HUES64 (cell line): ENCODE data around the gene RYR2.

Experiments
- H3K27ac ChIP-seq: 2 replicates; pipeline ENCODE4 v1.7.0; 2013; ENCODE audit warnings: low read depth, low read length, inconsistent platforms
- H3K27me3 ChIP-seq: 2 replicates; pipeline ENCODE4 v1.6.1; 2013; ENCODE audit warnings: mild to moderate bottlenecking, low read length; ENCODE audit not compliant: insufficient read depth
- H3K36me3 ChIP-seq: 2 replicates; pipeline ENCODE4 v1.6.1; 2013; ENCODE audit warnings: mild to moderate bottlenecking, low read length; ENCODE audit not compliant: insufficient read depth
- H3K4me1 ChIP-seq: 2 replicates; pipeline ENCODE4 v1.6.1; 2013; ENCODE audit warnings: mild to moderate bottlenecking, low read length, moderate library complexity; ENCODE audit not compliant: insufficient read depth
- H3K4me3 ChIP-seq: 2 replicates; pipeline ENCODE4 v1.5.1; 2013; ENCODE audit warnings: mild to moderate bottlenecking, low read length, moderate library complexity
- H3K9ac ChIP-seq: 2 replicates; pipeline ENCODE4 v1.6.1; 2013; ENCODE audit warnings: mild to moderate bottlenecking, low read depth, low read length
- H3K9me3 ChIP-seq: 2 replicates; pipeline ENCODE4 v1.6.1; 2013; ENCODE audit warnings: low read depth, low read length; ENCODE audit not compliant: insufficient read depth
- WGBS: fragments of 150-250, 120-280 bp; methylation state at CpG from one replicate; pipeline ENCODE4 v1.1.7; 2013; ENCODE audit warnings: missing lambda C conversion rate; 5-methylcytosine and 5-hydroxymethylcytosine counted together

The RYR2 gene

DNA sequence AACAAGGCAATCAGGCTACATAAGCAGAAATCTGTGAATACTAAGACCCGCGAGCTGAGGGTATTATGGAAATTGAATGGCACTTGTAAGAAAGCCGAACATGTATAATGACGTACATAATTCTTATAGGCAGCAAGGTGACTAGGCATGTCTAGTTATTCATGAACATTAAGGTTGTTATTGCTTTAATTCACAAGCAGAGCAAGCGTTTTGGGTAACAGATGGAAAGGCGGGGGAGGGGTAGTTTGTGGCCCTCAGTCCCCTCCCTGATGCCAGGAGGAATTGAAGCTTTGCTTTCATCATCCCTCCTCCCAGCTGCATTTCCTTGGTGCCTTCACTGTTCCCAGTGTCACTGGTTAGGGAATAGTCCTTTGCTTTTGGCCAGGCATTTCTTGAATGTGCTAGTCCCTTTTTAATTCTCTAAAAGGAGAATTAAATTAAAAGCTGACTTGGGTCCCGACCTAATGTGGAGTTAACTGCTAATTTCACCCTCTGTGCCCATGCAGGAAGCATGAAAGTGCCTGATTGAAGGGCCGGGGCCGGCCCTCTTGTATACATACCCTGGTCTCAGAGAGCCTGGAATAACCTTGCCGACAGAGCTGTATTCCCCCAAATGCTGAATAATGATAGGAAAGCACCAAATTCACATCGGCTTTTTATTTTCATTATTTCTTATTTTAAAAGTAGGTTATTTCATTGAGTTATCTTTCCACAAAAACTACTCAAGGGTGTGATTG lies 42.5 kb downstream of the RYR2 start:
- Histone ChIP-seq H3K4me3 (no peak overlapping the region), H3K36me3 (no peaks in the 10 kb centered on the region), H3K27me3 (no peaks in the 10 kb centered on the region), H3K9me3 (no peaks in the 10 kb centered on the region), H3K27ac (no peak overlapping the region), H3K9ac (no peak overlapping the region), H3K4me1 (peaks cover 33% of the 10 kb centered on the region)
- 79% methylated on average over 10 of the region's 11 CpGs for WGBS

DNA sequence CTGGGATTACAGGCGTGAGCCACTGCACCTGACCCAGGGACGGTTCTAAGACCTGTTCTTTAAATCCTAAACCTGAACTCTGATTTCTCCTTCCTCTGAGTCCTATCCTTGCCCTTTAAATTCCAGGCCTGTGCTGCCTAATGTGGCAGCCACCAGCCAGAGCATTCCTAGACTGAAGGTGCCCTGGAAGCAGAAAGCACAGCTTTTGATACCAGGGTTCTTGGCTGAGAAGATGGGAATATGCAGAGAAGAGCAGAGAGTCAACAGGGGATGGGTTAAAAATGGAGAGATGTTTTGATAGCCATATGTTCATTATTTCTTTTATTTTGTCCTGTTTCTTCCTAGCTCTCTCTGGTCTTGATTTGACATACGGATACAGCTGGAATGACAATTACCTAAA lies 49.7 kb downstream of the RYR2 start:
- no peaks in the 10 kb centered on the region for H3K9me3 ChIP-seq
- H3K9ac ChIP-seq: no peak overlapping the region
- no peak overlapping the region for H3K27ac ChIP-seq
- no peak overlapping the region for H3K4me3 ChIP-seq
- 95% methylated on average over 2 of the region's 3 CpGs for WGBS
- H3K36me3 ChIP-seq: no peaks in the 10 kb centered on the region
- H3K4me1 ChIP-seq: peaks cover 14% of the 10 kb centered on the region
- no peaks in the 10 kb centered on the region for H3K27me3 ChIP-seq

- no peak overlapping the region for H3K9ac ChIP-seq
- no peaks in the 10 kb centered on the region for H3K36me3 ChIP-seq
- H3K4me1 ChIP-seq: peaks cover 6% of the 10 kb centered on the region
- H3K27ac ChIP-seq: no peak overlapping the region
- no peaks in the 10 kb centered on the region for H3K9me3 ChIP-seq
- H3K4me3 ChIP-seq: no peak overlapping the region
- no peaks in the 10 kb centered on the region for H3K27me3 ChIP-seq
- WGBS: 90% methylated on average over 12 of the region's 12 CpGs
Observed at GRCh38 chr1:237093691-237094090, 51.7 kb downstream of the RYR2 start.

DNA sequence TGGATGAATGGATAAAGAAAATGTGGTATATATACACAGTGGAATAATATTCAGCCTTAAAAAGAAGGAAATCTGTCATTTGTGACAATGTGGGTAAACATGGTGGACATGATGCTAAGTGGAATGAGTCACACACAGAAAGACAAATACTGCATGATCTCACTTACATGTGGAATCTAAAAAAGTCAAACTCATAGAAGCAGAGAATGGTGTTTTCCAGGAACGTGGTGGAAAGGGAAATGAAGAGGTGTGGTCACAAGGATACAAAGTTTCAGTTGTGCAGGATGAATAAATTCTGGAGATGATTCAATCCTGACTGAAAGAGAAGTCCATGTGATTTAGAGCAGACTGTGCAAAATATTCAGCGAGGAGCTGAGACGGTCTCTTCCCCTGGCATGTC lies 56.6 kb downstream of the RYR2 start:
- WGBS: 92% methylated on average over 3 of the region's 3 CpGs
- Histone ChIP-seq H3K9me3 (no peaks in the 10 kb centered on the region), H3K4me3 (no peak overlapping the region), H3K4me1 (no peaks in the 10 kb centered on the region), H3K9ac (no peak overlapping the region), H3K36me3 (no peaks in the 10 kb centered on the region), H3K27me3 (no peaks in the 10 kb centered on the region), H3K27ac (no peak overlapping the region)

DNA sequence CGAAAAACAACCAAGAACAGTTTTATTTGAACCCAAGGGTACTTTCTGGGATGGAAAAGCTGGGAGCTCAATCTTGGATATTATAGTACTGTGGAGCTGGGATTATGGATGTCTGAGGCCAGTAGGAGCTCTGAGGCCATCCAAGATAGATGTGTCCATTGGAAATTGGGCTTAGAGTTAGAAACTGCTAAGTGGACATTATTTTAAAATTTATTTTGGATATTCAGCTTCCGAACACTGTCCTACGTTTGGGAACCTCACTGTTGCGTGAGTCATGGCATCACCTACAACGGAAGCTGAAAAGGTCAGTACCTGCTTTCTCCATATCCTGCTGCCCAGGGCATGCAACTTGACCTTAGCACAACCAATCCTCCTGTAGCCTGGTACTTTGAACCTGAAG lies 61.0 kb downstream of the RYR2 start:
- H3K27ac ChIP-seq: no peak overlapping the region
- 99% methylated on average over 5 of the region's 5 CpGs for WGBS
- H3K4me3 ChIP-seq: no peak overlapping the region
- peaks cover 6% of the 10 kb centered on the region; the same call in 1 of the 2 replicates for H3K4me1 ChIP-seq
- H3K27me3 ChIP-seq: no peaks in the 10 kb centered on the region
- no peak overlapping the region for H3K9ac ChIP-seq
- H3K9me3 ChIP-seq: no peaks in the 10 kb centered on the region
- H3K36me3 ChIP-seq: no peaks in the 10 kb centered on the region

GRCh38 chr1:237104096-237104495 lies 62.1 kb downstream of the RYR2 start:
- Histone ChIP-seq H3K4me3 (no peak overlapping the region), H3K9ac (no peak overlapping the region), H3K36me3 (no peaks in the 10 kb centered on the region), H3K27me3 (no peaks in the 10 kb centered on the region), H3K27ac (no peak overlapping the region), H3K9me3 (no peaks in the 10 kb centered on the region), H3K4me1 (peaks cover 15% of the 10 kb centered on the region; the same call in 1 of the 2 replicates)
- 95% methylated on average over 9 of the region's 9 CpGs for WGBS

GRCh38 chr1:237105826-237106225 lies 63.8 kb downstream of the RYR2 start:
- Histone ChIP-seq H3K27me3 (no peaks in the 10 kb centered on the region), H3K9me3 (no peaks in the 10 kb centered on the region), H3K4me3 (no peak overlapping the region), H3K27ac (no peak overlapping the region), H3K4me1 (peaks cover 15% of the 10 kb centered on the region; the same call in 1 of the 2 replicates), H3K36me3 (no peaks in the 10 kb centered on the region), H3K9ac (no peak overlapping the region)
- 84% methylated on average over 5 of the region's 5 CpGs for WGBS

DNA sequence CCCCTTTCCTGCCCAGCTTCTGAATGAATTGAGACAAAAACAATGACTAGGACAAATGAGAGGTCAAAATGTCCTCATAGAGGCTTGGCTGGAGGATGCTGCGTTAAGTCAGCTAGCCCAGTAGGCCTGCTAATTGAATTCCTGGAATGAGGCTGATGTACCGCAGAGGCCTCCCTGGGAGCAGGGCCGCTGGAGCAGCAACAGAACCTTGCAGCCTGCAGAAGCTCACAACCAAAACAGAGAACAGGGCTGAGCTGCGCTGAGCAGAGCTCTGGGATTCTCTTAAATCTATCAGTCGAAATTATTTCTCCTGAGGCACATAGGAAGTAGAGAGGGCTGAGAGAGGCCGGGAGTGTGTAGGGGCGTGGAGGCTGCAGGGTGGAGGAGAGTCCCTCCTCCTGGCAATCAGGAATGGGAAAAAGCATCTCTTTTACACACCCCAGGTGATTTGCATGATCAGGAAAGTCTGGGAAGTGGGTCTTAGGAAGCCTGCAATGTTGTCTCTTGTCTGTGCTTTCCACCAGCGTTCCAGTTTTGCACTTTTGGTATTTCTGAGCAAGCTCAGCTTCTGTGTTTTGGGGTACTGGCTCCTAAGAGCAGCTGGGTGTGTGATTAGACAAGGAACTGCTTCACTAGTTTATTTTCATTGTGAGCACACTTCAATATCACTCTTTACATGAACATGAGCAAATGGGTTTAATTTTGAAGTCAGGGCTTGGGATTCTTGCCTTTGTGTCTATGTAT lies 66.5 kb downstream of the RYR2 start:
- no peaks in the 10 kb centered on the region for H3K36me3 ChIP-seq
- WGBS: 73% methylated on average over 8 of the region's 8 CpGs
- H3K4me1 ChIP-seq: peaks cover 15% of the 10 kb centered on the region; the same call in 1 of the 2 replicates
- H3K4me3 ChIP-seq: no peak overlapping the region
- H3K9ac ChIP-seq: no peak overlapping the region
- no peak overlapping the region for H3K27ac ChIP-seq
- no peaks in the 10 kb centered on the region for H3K9me3 ChIP-seq
- no peaks in the 10 kb centered on the region for H3K27me3 ChIP-seq

- Histone ChIP-seq H3K4me1 (peaks cover 15% of the 10 kb centered on the region; the same call in 1 of the 2 replicates), H3K27me3 (no peaks in the 10 kb centered on the region), H3K9me3 (no peaks in the 10 kb centered on the region), H3K9ac (no peak overlapping the region), H3K27ac (no peak overlapping the region), H3K4me3 (no peak overlapping the region), H3K36me3 (no peaks in the 10 kb centered on the region)
- 50% methylated on average over 2 of the region's 2 CpGs for WGBS
Observed at GRCh38 chr1:237111807-237112206, 69.8 kb downstream of the RYR2 start.

GRCh38 chr1:237112663-237113062 lies 70.7 kb downstream of the RYR2 start:
- Histone ChIP-seq H3K4me1 (peaks cover 13% of the 10 kb centered on the region; the same call in 1 of the 2 replicates), H3K4me3 (no peak overlapping the region), H3K36me3 (no peaks in the 10 kb centered on the region), H3K27ac (no peak overlapping the region), H3K9me3 (no peaks in the 10 kb centered on the region), H3K9ac (no peak overlapping the region), H3K27me3 (no peaks in the 10 kb centered on the region)
- WGBS: 93% methylated on average over 4 of the region's 4 CpGs

DNA sequence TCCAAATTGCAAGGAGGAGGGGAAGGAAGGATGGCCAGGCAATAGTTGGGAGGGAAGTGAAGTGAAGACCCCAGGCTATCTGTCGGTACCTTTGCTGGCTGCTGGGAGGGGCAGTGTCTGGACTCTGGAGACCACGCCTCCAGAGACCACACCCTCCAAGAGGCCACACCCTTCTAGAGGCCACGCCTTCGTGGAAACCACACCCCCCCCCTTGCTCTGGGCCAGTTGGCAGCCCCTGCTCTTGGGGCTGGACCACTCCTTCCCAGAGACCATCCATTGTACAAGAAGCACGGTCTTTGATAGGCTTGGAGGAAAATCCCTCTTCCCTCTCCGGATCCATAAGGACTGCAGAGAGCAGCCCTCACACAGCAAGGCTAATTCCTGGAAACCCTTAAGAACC lies 73.1 kb downstream of the RYR2 start:
- Histone ChIP-seq H3K27me3 (no peaks in the 10 kb centered on the region), H3K4me1 (no peaks in the 10 kb centered on the region), H3K36me3 (no peaks in the 10 kb centered on the region), H3K27ac (no peak overlapping the region), H3K9me3 (no peaks in the 10 kb centered on the region), H3K9ac (no peak overlapping the region), H3K4me3 (no peak overlapping the region)
- 90% methylated on average over 5 of the region's 6 CpGs for WGBS
